Ishikawa (cell line): ENCODE results near the gene TRPM2.

Experiments used
- CEBPB ChIP-seq: IDR thresholded peaks from 2 replicates; pipeline ENCODE4 v1.6.1; 2012
- CREB1 ChIP-seq: IDR thresholded peaks from 2 replicates; pipeline ENCODE4 v1.6.1; 2012; ENCODE audit warnings: low read depth
- EGR1 ChIP-seq: IDR thresholded peaks from 2 replicates; pipeline ENCODE4 v1.6.1; 2012
- EP300 ChIP-seq: IDR thresholded peaks from 2 replicates; pipeline ENCODE4 v1.6.1; 2012; ENCODE audit warnings: borderline replicate concordance
- FOXM1 ChIP-seq: IDR thresholded peaks from 2 replicates; pipeline ENCODE4 v1.6.1; 2012; ENCODE audit warnings: low read depth, borderline replicate concordance
- MAX ChIP-seq: IDR thresholded peaks from 2 replicates; pipeline ENCODE4 v1.6.1; 2012
- RAD21 ChIP-seq: IDR thresholded peaks from 2 replicates; pipeline ENCODE4 v1.6.1; 2012; ENCODE audit warnings: low read depth
- REST ChIP-seq: IDR thresholded peaks from 2 replicates; pipeline ENCODE4 v1.6.1; 2012; ENCODE audit warnings: low read depth, mild to moderate bottlenecking
- TAF1 ChIP-seq: IDR thresholded peaks from 2 replicates; pipeline ENCODE4 v1.6.1; 2012; ENCODE audit warnings: low read depth, mild to moderate bottlenecking
- TEAD4 ChIP-seq: IDR thresholded peaks from 2 replicates; pipeline ENCODE4 v1.6.1; 2012
- USF1 ChIP-seq: IDR thresholded peaks from 2 replicates; pipeline ENCODE4 v1.6.1; 2012
- YY1 ChIP-seq: IDR thresholded peaks from 2 replicates; pipeline ENCODE4 v1.6.1; 2012; ENCODE audit warnings: low read depth

- TF ChIP-seq REST (no peak), USF1 (no peak), YY1 (no peak), TAF1 (no peak), EP300 (no peak), EGR1 (no peak), MAX (no peak), CREB1 (no peak), RAD21 (no peak), CEBPB (no peak), TEAD4 (no peak), FOXM1 (no peak)
These were observed 39.5 kb downstream of the TRPM2 start for GRCh38 chr21:44392916-44393315.
